H1 (cell line): ENCODE results near the gene TCP11. TPM values are rescaled to one million over a fixed set of nuclear protein-coding genes. Genes with fewer than 3 reads are reported as not detected.

Experiments
- CTCF ChIA-PET: fragments of 300-600 bp; sonication (Branson Sonifier 250); formaldehyde crosslinking; loops from one replicate; lab custom pipeline; 2021; ENCODE audit not compliant: partially characterized antibody; lab: Charles Lee
- POLR2A ChIA-PET: fragments of 300-600 bp; sonication (Branson Sonifier 250); formaldehyde crosslinking; loops from one replicate; lab custom pipeline; 2021; ENCODE audit warnings: inconsistent platforms; ENCODE audit not compliant: partially characterized antibody; lab: Charles Lee
- DNase-seq, 2 experiments: peaks; one replicate each; pipeline versions ENCODE4 v3.0.0 to v3.0.0-alpha.2; 2010 to 2022; ENCODE audit warnings: low spot score in 2 of 2, low read depth in 1 of 2, mixed read lengths in 1 of 2
- FAIRE-seq: peaks from 2 replicates; lab custom pipeline; 2011; peaks lifted over from hg19 to GRCh38; lab: Jason Lieb, UNC
- H2AFZ ChIP-seq: 2 replicates; pipeline ENCODE4 v1.8.1; 2012; ENCODE audit warnings: low read length, inconsistent platforms
- H2AK5ac ChIP-seq: 2 replicates; pipeline ENCODE4 v1.6.1; 2013; ENCODE audit warnings: low read depth, low read length
- H2BK120ac ChIP-seq: replicated peaks from 2 replicates; pipeline ENCODE3; 2013; ENCODE audit warnings: low read depth, low read length, inconsistent platforms
- H2BK12ac ChIP-seq: 2 replicates; pipeline ENCODE4 v1.6.1; 2013; ENCODE audit warnings: low read depth, low read length
- H2BK15ac ChIP-seq: 2 replicates; pipeline ENCODE4 v1.6.1; 2013; ENCODE audit warnings: low read length
- H2BK20ac ChIP-seq: 2 replicates; pipeline ENCODE4 v1.6.1; 2013; ENCODE audit warnings: low read length
- H2BK5ac ChIP-seq: 2 replicates; pipeline ENCODE4 v1.6.1; 2013; ENCODE audit warnings: low read depth, low read length
- H3K14ac ChIP-seq: 2 replicates; pipeline ENCODE4 v1.6.1; 2013; ENCODE audit warnings: inconsistent platforms; ENCODE audit not compliant: insufficient read length
- H3K18ac ChIP-seq: 2 replicates; pipeline ENCODE4 v1.6.1; 2013; ENCODE audit warnings: low read length; ENCODE audit errors: extremely low read depth
- H3K23ac ChIP-seq: 2 replicates; pipeline ENCODE4 v1.6.1; 2013; ENCODE audit warnings: inconsistent platforms; ENCODE audit not compliant: insufficient read length
- H3K23me2 ChIP-seq: 2 replicates; pipeline ENCODE4 v1.6.1; 2013; ENCODE audit warnings: low read depth, low read length
- H3K27ac ChIP-seq: 2 replicates; pipeline ENCODE4 v1.6.1; 2011; ENCODE audit warnings: low read depth, low read length, inconsistent platforms
- H3K27me3 ChIP-seq, 4 experiments: replicated peaks in 1 of 4; 1 replicate in 1 of 4; 2 replicates in 3 of 4; pipeline versions ENCODE4 v1.6.1 to v1.8.1; 2011 to 2013; ENCODE audit warnings: low read length in 3 of 4, mild to moderate bottlenecking in 3 of 4, inconsistent platforms in 2 of 4, mixed read lengths in 2 of 4, moderate library complexity in 1 of 4; ENCODE audit not compliant: control insufficient read depth in 3 of 4, insufficient read depth in 3 of 4; ENCODE audit errors: extremely low read depth in 1 of 4
- H3K36me3 ChIP-seq, 4 experiments: 2 replicates each; pipeline versions ENCODE4 v1.6.1 to v1.8.1; 2011 to 2013; ENCODE audit warnings: mild to moderate bottlenecking in 4 of 4, low read length in 3 of 4, moderate library complexity in 2 of 4, control low read depth in 1 of 4, inconsistent platforms in 1 of 4; ENCODE audit not compliant: insufficient read depth in 4 of 4, control insufficient read depth in 2 of 4
- H3K4ac ChIP-seq: replicated peaks from 2 replicates; pipeline ENCODE3; 2013; ENCODE audit warnings: low read length, low read depth, mixed read lengths, inconsistent platforms; ENCODE audit not compliant: insufficient read length
- H3K4me1 ChIP-seq, 4 experiments: replicated peaks in 1 of 4; 1 replicate in 1 of 4; 2 replicates in 3 of 4; pipeline versions ENCODE4 v1.6.1 to v1.8.1; 2011 to 2013; ENCODE audit warnings: low read length in 3 of 4, inconsistent platforms in 2 of 4, mixed read lengths in 1 of 4; ENCODE audit not compliant: insufficient read depth in 4 of 4, control insufficient read depth in 3 of 4
- H3K4me2 ChIP-seq, 2 experiments: 2 replicates each; pipeline versions ENCODE4 v1.6.1 to v1.8.1; 2011 to 2013; ENCODE audit warnings: low read depth in 2 of 2, low read length in 2 of 2, control low read depth in 1 of 2, inconsistent platforms in 1 of 2, mild to moderate bottlenecking in 1 of 2; ENCODE audit not compliant: insufficient read depth in 1 of 2
- H3K4me3 ChIP-seq, 4 experiments: fragments of 200-600, 300-600 bp in 1 of 4; sonication (generic), shearing (Covaris generic), sonication (Bioruptor Twin) in 1 of 4; 2 replicates each; pipeline versions ENCODE4 v1.5.1 to v1.8.1; 2011 to 2016; ENCODE audit warnings: low read length in 4 of 4, low read depth in 3 of 4, control low read depth in 2 of 4, inconsistent platforms in 2 of 4, mild to moderate bottlenecking in 2 of 4, mixed read lengths in 1 of 4, moderate library complexity in 1 of 4; ENCODE audit not compliant: insufficient read depth in 2 of 4; ENCODE audit errors: extremely low read depth in 1 of 4
- H3K56ac ChIP-seq: replicated peaks from 2 replicates; pipeline ENCODE3; 2013; ENCODE audit warnings: low read depth, mild to moderate bottlenecking, mixed read lengths, low read length, inconsistent platforms; ENCODE audit not compliant: insufficient read length
- H3K79me1 ChIP-seq: 2 replicates; pipeline ENCODE4 v1.6.1; 2013; ENCODE audit warnings: low read depth, low read length, control low read depth
- H3K79me2 ChIP-seq, 2 experiments: 2 replicates each; pipeline versions ENCODE4 v1.6.1 to v1.8.1; 2012 to 2013; ENCODE audit warnings: low read length in 2 of 2, mild to moderate bottlenecking in 2 of 2, inconsistent platforms in 1 of 2; ENCODE audit not compliant: insufficient read depth in 2 of 2, control insufficient read depth in 1 of 2
- H3K9ac ChIP-seq, 4 experiments: replicated peaks in 1 of 4; 1 replicate in 1 of 4; 2 replicates in 3 of 4; pipeline versions ENCODE4 v1.6.1 to v1.8.1; 2011 to 2013; ENCODE audit warnings: low read depth in 3 of 4, low read length in 3 of 4, control low read depth in 2 of 4, mild to moderate bottlenecking in 2 of 4, moderate library complexity in 2 of 4, inconsistent platforms in 1 of 4; ENCODE audit errors: extremely low read depth in 1 of 4
- H3K9me3 ChIP-seq, 2 experiments: 2 replicates each; pipeline versions ENCODE4 v1.6.1 to v1.8.1; 2012 to 2013; ENCODE audit warnings: mild to moderate bottlenecking in 2 of 2, moderate library complexity in 2 of 2, control low read depth in 1 of 2, inconsistent platforms in 1 of 2, low read depth in 1 of 2, low read length in 1 of 2, mixed read lengths in 1 of 2; ENCODE audit not compliant: insufficient read depth in 2 of 2
- H4K20me1 ChIP-seq, 2 experiments: replicated peaks in 1 of 2; 2 replicates each; pipeline versions ENCODE3 to v1.8.1; 2011 to 2013; ENCODE audit warnings: inconsistent platforms in 2 of 2, low read length in 2 of 2, mild to moderate bottlenecking in 1 of 2; ENCODE audit not compliant: insufficient read depth in 2 of 2, control insufficient read depth in 1 of 2
- H4K5ac ChIP-seq: 2 replicates; pipeline ENCODE4 v1.6.1; 2013; ENCODE audit warnings: low read length, low read depth, mixed read lengths, inconsistent platforms; ENCODE audit not compliant: insufficient read length
- H4K8ac ChIP-seq: 2 replicates; pipeline ENCODE4 v1.8.0; 2013; ENCODE audit warnings: mild to moderate bottlenecking, moderate library complexity, low read length, inconsistent platforms; ENCODE audit not compliant: insufficient read depth; ENCODE audit errors: extremely low read depth
- H4K91ac ChIP-seq: replicated peaks from 2 replicates; pipeline ENCODE3; 2013; ENCODE audit warnings: low read length, mixed read lengths, inconsistent platforms; ENCODE audit not compliant: insufficient read length
- ATF2 ChIP-seq: IDR thresholded peaks from 2 replicates; pipeline ENCODE4 v1.6.1; 2012; ENCODE audit warnings: low read length, inconsistent platforms
- SRF ChIP-seq: IDR thresholded peaks from 2 replicates; pipeline ENCODE4 v1.6.1; 2011; ENCODE audit warnings: mild to moderate bottlenecking, low read depth, low read length, moderate library complexity
- WGBS, 2 experiments: shearing (Covaris generic) in 1 of 2; methylation state at CpG; one replicate each; pipeline versions ENCODE4 v1.1.6 to v1.1.7; 2013 to 2015; ENCODE audit warnings: low lambda C conversion rate in 2 of 2, mixed read lengths in 2 of 2, inconsistent platforms in 1 of 2, low coverage in 1 of 2, missing lambda C conversion rate in 1 of 2; ENCODE audit not compliant: insufficient replicate concordance in 2 of 2, insufficient coverage in 1 of 2, insufficient read length in 1 of 2; ENCODE audit errors: extremely low coverage in 1 of 2, missing lambda C conversion rate in 1 of 2; 5-methylcytosine and 5-hydroxymethylcytosine counted together
- polyA plus RNA-seq, 7 experiments: library from polyadenylated mRNA; depleted of rRNA in 3 of 7; stranded (reverse) in 5 of 7; unstranded in 2 of 7; fragments of >200 nt in 5 of 7; fragments of 200-250 nt in 2 of 7; gene quantifications; 1 replicate in 5 of 7; 2 replicates in 1 of 7; 4 replicates in 1 of 7; pipeline versions ENCODE4 v1.2.1 to v1.2.3, GENCODE V29; 2011 to 2013; ENCODE audit warnings: missing spikeins in 2 of 7, mixed read lengths in 2 of 7
- total RNA-seq: library from RNA; stranded (reverse); fragmentation: NEBNext Ultra II Directional; extraction: Animal tissue kit (Norgen Biotek cat#: 25700); gene quantifications from 2 replicates; pipeline ENCODE4 v1.2.1, GENCODE V29; 2021
- TF ChIP-seq, protein P1 (sequence below): IDR thresholded peaks from 2 replicates; pipeline ENCODE4 v1.6.1; 2011; ENCODE audit warnings: low read depth, mild to moderate bottlenecking, low read length; ENCODE audit not compliant: insufficient read depth

TCP11 gene
- total and polyA plus RNA-seq, 2 of the 8 experiments (the other 6 are each of a cell fraction or from before 2014, with no cell fraction given) = 0.11 TPM; not detected in 1

- H3K23me2 ChIP-seq = no peaks in the 10 kb centered on the region
- no peak overlapping the region for H4K5ac ChIP-seq
- no peak for FAIRE-seq
- no peak overlapping the region for H3K9ac ChIP-seq
- H3K23ac ChIP-seq = no peak overlapping the region
- no peak overlapping the region for H2AK5ac ChIP-seq
- no peak overlapping the region for H2AFZ ChIP-seq
- H4K8ac ChIP-seq = no peak overlapping the region
- H3K4me2 ChIP-seq = no peak overlapping the region
- no peak overlapping the region for H3K14ac ChIP-seq
- no peak overlapping the region for H2BK20ac ChIP-seq
- H2BK12ac ChIP-seq = no peak overlapping the region
- TF ChIP-seq, protein P1, sequence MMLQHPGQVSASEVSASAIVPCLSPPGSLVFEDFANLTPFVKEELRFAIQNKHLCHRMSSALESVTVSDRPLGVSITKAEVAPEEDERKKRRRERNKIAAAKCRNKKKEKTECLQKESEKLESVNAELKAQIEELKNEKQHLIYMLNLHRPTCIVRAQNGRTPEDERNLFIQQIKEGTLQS = no peak
- TF ChIP-seq SRF (no peak), ATF2 (no peak)
- DNase-seq = no peak
- no peak overlapping the region for H3K4ac ChIP-seq
- H3K56ac ChIP-seq = no peak overlapping the region
- no peaks in the 10 kb centered on the region for H4K20me1 ChIP-seq
- H3K79me2 ChIP-seq = no peaks in the 10 kb centered on the region
- 83% methylated on average over 4 of the region's 5 CpGs; no CpG with 5 or more reads in 1 of the 2 experiments for WGBS, 2 experiments
- H3K18ac ChIP-seq = no peak overlapping the region
- peaks cover 0 to 8% (median 4%) of the 10 kb centered on the region in 4 experiments; a peak in 4 of 7 replicates for H3K4me1 ChIP-seq
- H4K91ac ChIP-seq = no peak overlapping the region
- H3K27me3 ChIP-seq = peaks cover 0 to 17% (median 13%) of the 10 kb centered on the region in 4 experiments; a peak in 6 of 7 replicates
- no peaks in the 10 kb centered on the region for H3K36me3 ChIP-seq
- H2BK120ac ChIP-seq = no peak overlapping the region
- H2BK5ac ChIP-seq = no peak overlapping the region
- H3K27ac ChIP-seq = no peak overlapping the region
- no peaks in the 10 kb centered on the region for H3K79me1 ChIP-seq
- H2BK15ac ChIP-seq = no peak overlapping the region
- no peak overlapping the region for H3K4me3 ChIP-seq
- no peaks in the 10 kb centered on the region; a peak in 1 of 4 replicates for H3K9me3 ChIP-seq
- CTCF ChIA-PET = interaction anchor here (0.8 to 3.7 kb wide), 2 partner anchors 63 kb away, joined by 3 to 51 read pairs; no protein-coding TSS in a partner anchor
- POLR2A ChIA-PET = no interaction called here
Measured at GRCh38 chr6:35142588-35143569, 1.7 kb upstream of the TCP11 start.
